Measurements from ENCODE around the gene CAMSAP2.
"Not testable (repeated sequence)": the region's sequence is repeated elsewhere in the genome, so short reads cannot be mapped to it uniquely, and the experiment has no call there.

The CAMSAP2 gene

DNA sequence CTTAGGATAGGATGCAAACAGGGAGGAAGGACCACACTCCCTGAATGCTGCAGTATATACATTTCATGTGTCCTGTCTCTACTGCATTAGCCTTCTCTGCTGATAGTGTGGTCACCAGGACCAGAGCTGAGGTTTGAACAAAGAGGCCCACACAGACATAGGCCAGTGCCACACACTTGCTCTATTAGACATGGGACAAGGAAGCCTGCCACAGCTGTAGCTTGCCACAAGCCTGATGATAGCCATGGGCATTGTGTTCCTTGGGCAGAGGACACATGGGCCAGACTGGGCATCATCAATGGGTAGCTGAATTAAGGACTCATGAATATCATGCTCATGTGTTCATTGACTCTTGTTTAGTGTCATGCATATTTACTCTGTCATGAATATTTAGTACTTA, 10.4 kb downstream of the CAMSAP2 start:
- TF ChIP-seq, protein P1, sequence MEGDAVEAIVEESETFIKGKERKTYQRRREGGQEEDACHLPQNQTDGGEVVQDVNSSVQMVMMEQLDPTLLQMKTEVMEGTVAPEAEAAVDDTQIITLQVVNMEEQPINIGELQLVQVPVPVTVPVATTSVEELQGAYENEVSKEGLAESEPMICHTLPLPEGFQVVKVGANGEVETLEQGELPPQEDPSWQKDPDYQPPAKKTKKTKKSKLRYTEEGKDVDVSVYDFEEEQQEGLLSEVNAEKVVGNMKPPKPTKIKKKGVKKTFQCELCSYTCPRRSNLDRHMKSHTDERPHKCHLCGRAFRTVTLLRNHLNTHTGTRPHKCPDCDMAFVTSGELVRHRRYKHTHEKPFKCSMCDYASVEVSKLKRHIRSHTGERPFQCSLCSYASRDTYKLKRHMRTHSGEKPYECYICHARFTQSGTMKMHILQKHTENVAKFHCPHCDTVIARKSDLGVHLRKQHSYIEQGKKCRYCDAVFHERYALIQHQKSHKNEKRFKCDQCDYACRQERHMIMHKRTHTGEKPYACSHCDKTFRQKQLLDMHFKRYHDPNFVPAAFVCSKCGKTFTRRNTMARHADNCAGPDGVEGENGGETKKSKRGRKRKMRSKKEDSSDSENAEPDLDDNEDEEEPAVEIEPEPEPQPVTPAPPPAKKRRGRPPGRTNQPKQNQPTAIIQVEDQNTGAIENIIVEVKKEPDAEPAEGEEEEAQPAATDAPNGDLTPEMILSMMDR (IDR thresholded peaks at IDR 0.05; ENCODE audit: control insufficient read depth, extremely low read depth, insufficient read depth), result no peak
- no peak for DNase-seq (ENCODE audit: low read depth)
- H3K4me3 ChIP-seq (ENCODE audit: low read depth, low read length), result no peak overlapping the region

DNA sequence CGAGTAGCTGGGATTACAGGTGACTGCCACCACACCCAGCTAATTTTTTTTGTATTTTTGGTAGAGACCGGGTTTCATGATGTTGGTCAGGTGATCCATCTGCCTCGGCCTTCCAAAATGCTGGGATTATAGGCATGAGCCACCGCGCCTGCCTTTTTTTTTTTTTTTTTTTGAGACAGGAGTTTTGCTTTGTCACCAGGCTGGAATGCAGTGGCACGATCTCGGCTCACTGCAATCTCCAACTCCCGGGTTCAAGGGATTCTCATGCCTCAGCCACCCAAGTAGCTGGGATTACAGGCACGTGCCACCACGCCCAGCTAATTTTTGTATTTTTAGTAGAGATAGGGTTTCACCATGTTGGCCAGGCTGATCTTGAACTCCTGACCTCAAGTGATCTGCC, 12.1 kb downstream of the CAMSAP2 start:
- not testable (repeated sequence) for DNase-seq (ENCODE audit: low read depth); H3K4me3 ChIP-seq (ENCODE audit: low read depth, low read length)

DNA sequence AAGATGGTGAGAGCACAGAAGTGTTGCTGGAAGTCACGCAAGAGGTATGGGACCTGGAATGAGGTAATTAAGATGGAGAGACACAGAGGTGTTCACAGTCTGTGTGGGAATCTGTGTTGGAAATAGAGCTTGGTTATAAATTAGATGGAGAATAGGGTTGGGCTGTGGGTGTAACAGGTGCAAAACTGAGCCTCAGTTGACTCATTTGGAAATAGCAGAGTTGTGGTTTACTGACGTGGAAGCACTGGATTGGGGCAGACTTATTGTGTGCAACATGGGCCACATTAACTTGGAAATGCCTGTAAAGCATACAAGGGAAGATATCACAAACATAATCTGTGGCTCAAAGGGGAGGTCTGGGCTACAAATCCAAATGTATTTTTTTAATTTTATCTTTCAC, 13.0 kb downstream of the CAMSAP2 start:
- TF ChIP-seq, protein P1 (IDR thresholded peaks at IDR 0.05; ENCODE audit: control insufficient read depth, extremely low read depth, insufficient read depth), result no peak
- DNase-seq (ENCODE audit: low read depth), result no peak
- H3K4me3 ChIP-seq (ENCODE audit: low read depth, low read length), result no peak overlapping the region

DNA sequence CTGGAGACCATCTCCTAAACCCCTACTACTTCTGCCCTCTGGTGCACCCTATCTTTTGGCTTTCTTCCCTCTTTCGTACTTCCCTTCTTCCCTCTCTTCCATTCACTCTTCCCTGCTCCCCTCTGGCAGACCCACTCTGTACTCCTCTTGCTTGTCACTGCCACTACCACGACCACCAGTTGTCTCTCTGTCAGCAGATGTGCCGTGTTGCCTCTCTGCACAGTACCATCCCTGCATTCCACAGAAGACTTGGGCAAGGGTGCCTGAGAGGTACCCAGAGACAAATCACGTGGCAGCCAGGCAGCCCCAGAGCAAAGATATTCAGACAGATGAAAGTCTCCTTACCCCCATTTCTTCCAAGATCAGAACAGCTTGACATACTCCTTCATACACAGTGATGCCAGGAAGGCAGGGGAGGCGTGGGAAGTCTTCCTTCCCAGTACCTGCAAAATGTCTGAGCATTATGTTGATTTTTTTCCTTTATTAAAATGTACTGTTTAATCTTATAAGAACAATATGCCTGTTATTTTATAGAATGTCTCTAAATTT, 15.0 kb downstream of the CAMSAP2 start:
- DNase-seq (ENCODE audit: low read depth), result no peak
- no peak overlapping the region for H3K4me3 ChIP-seq (ENCODE audit: low read depth, low read length)
- TF ChIP-seq, protein P1 (IDR thresholded peaks at IDR 0.05; ENCODE audit: control insufficient read depth, extremely low read depth, insufficient read depth), result no peak

DNA sequence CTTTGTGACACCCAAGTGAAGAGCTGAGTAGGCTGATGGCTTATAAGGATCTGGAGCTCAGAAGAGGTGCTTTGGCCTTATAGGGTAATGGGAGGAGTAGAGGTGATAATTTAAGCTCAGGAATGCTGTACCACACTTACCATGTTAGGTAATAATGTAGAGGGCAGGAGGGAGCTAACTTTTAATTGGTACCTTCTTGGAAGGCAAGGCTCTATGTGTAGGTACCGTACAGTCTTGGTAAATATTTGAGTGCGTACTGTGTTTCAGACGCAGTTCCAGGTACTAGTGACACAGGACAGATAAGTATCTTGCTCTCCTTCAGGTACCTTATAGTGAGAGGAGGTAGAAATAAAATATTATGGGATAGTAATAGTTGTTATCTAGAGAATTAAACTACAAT, 16.8 kb downstream of the CAMSAP2 start:
- peak; percentile 92 for DNase-seq (ENCODE audit: low read depth)
- no peak overlapping the region for H3K4me3 ChIP-seq (ENCODE audit: low read depth, low read length)
- TF ChIP-seq, protein P1 (IDR thresholded peaks at IDR 0.05; ENCODE audit: control insufficient read depth, extremely low read depth, insufficient read depth), result no peak

DNA sequence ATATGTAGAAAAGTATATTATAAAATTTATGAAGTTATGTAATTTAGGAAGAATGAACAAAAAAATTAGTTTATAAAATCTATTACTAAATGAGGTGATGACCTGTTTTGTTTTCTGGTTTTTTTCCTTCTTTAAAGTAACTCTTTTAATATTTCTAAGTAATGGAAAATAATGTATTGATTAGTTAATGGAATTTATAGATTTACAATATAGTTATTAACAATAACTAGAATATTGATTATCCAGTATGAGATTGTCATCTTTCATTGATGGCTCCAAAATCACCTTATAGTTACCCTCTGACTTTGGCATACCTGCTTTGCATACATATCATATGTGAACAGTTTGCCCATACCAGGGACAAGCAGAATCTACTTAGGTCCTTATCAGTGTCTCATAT, 23.4 kb downstream of the CAMSAP2 start:
- no peak for DNase-seq (ENCODE audit: low read depth)
- TF ChIP-seq, protein P1 (IDR thresholded peaks at IDR 0.05; ENCODE audit: control insufficient read depth, extremely low read depth, insufficient read depth), result no peak
- no peak overlapping the region for H3K4me3 ChIP-seq (ENCODE audit: low read depth, low read length)

DNA sequence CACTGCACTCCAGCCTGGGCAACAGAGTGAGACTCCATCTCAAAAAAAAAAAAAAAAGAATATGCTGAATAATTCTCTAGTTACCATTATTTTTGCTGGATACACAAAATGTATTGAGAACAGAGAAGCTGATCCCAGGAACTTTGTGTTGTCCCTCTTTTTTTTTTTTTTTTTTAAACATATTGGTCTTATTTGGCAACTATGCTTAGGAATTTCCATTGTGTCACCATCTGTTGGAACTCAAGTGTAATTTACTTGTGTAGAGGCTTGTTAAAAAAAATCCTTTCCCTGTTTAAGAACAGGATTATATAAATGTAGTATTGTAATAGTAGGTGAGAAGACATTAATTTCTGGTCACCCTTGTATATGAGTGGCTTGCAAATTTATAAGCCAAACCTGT, 28.6 kb downstream of the CAMSAP2 start:
- DNase-seq (ENCODE audit: low read depth), result no peak
- TF ChIP-seq, protein P1 (IDR thresholded peaks at IDR 0.05; ENCODE audit: control insufficient read depth, extremely low read depth, insufficient read depth), result no peak
- H3K4me3 ChIP-seq (ENCODE audit: low read depth, low read length), result no peak overlapping the region

All from LNCaP clone FGC (cell line).